Stomach (tissue), 9 donors: ENCODE measurements around the gene EXOC1L. TPM values are rescaled to one million over a fixed set of nuclear protein-coding genes. Genes with fewer than 3 reads are reported as not detected.

Experiments used
- DNase-seq, 2 donors: peaks; one replicate each; pipeline versions ENCODE4 v3.0.0 to v3.0.0-alpha.2; 2013 to 2019
- H3K27ac ChIP-seq, 5 donors: fragments of 200-600 bp in 4 of 5; sonication (generic) in 4 of 5; one replicate each; pipeline ENCODE4 v1.5.1; 2013 to 2019; ENCODE audit warnings: mild to moderate bottlenecking in 1 of 5, moderate library complexity in 1 of 5
- H3K27me3 ChIP-seq, 3 donors: fragments of 200-600 bp; sonication (generic); one replicate each; pipeline ENCODE4 v1.5.1; 2017 to 2019; ENCODE audit warnings: mixed run types in 1 of 3
- H3K36me3 ChIP-seq, 4 donors: fragments of 200-600 bp; sonication (generic); 1 replicate in 3 of 4; 2 replicates in 1 of 4; pipeline ENCODE4 v1.5.1; 2016 to 2019
- H3K4me1 ChIP-seq, 4 donors: fragments of 200-600 bp; sonication (generic); one replicate each; pipeline ENCODE4 v1.5.1; 2016 to 2019
- H3K4me3 ChIP-seq, 4 donors: fragments of 200-600 bp; sonication (generic) in 3 of 4; one replicate each; pipeline ENCODE4 v1.5.1; 2016 to 2019; ENCODE audit warnings: mild to moderate bottlenecking in 1 of 4
- H3K9me3 ChIP-seq, 4 donors: fragments of 200-600 bp; sonication (generic); one replicate each; pipeline ENCODE4 v1.5.1; 2016 to 2019
- CTCF ChIP-seq, 7 experiments: fragments of 450-650 bp in 4 of 7; fragments of 200-600 bp in 3 of 7; sonication (generic) in 3 of 7; IDR thresholded peaks; one replicate each; pipeline ENCODE4 v1.5.1; 2016 to 2019; ENCODE audit warnings: antibody characterized with exemption in 7 of 7, control low read depth in 2 of 7, mild to moderate bottlenecking in 1 of 7
- EP300 ChIP-seq: sonication (generic); formaldehyde crosslinking; IDR thresholded peaks from one replicate; pipeline ENCODE4 v1.6.1; 2017; ENCODE audit warnings: antibody characterized with exemption
- POLR2A ChIP-seq, 4 donors: fragments of 450-650 bp; IDR thresholded peaks; one replicate each; pipeline ENCODE4 v1.6.1; 2016; ENCODE audit warnings: antibody characterized with exemption in 4 of 4, control low read depth in 2 of 4, mild to moderate bottlenecking in 1 of 4, moderate library complexity in 1 of 4
- POLR2AphosphoS5 ChIP-seq, 3 donors: sonication (generic); formaldehyde crosslinking; IDR thresholded peaks; one replicate each; pipeline ENCODE4 v1.6.1; 2016; ENCODE audit warnings: antibody characterized with exemption in 3 of 3
- WGBS, 5 donors: extraction: QIAGEN DNeasy Blood & Tissue Kit in 3 of 5; methylation state at CpG; one replicate each; pipeline versions ENCODE4 v1.1.5 to v1.1.7; 2013 to 2018; 5-methylcytosine and 5-hydroxymethylcytosine counted together
- intact Hi-C: fragments of 100-400 bp; cut with DNase I; formaldehyde crosslinking; loops from one replicate; pipeline ENCODE4 v1.15.1; 2023; ENCODE audit warnings: low total_unique reads
- polyA plus RNA-seq, 3 donors: library from polyadenylated mRNA; stranded (reverse); fragments of 200-250 nt; gene quantifications; one replicate each; pipeline ENCODE4 v1.2.3, GENCODE V29; 2013
- total RNA-seq, 5 donors: library from RNA; depleted of rRNA; stranded (reverse); fragments of >200 nt; gene quantifications; one replicate each; pipeline versions ENCODE4 v1.1.0 to v1.2.3, GENCODE V29; 2014 to 2016
- donor health status: healthy with polysubstance abuse.
- donor health status: Bipolar disorder and iron deficiency.
- donor health status: healthy.

Gene EXOC1L
- total and polyA plus RNA-seq, 8 donors: 2.0 TPM; not detected in 7

DNA sequence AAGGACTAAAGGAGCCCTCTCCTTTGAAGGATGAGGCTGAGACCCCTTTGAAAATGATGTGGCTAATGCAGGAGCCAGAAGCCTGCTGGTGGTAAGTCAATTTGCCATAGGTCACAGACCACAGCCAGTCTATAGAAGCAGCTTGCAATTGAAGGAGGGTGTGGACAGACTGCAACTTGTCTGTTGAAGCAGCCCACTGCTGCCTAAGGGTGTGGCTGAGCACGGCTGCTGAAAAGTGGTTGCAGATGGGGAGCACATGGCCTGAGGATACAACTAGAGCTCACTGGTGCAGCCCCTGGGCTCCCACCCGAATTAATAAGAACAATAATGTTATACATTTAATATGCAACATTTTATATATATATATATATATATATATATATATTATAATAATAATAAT is 11.4 kb upstream of the EXOC1L start:
- H3K9me3 ChIP-seq: no peaks in the 10 kb centered on the region
- H3K4me1 ChIP-seq: no peaks in the 10 kb centered on the region
- WGBS, 5 donors: 39 to 57% (median 43%) methylated on average over 2 of the region's 2 CpGs
- H3K36me3 ChIP-seq: no peaks in the 10 kb centered on the region
- DNase-seq: no peak
- intact Hi-C loops: no loop called here
- H3K4me3 ChIP-seq: no peak overlapping the region
- TF ChIP-seq POLR2AphosphoS5 (IDR thresholded peaks at IDR 0.05): no peak
- TF ChIP-seq POLR2A (IDR thresholded peaks at IDR 0.05): no peak
- no peak overlapping the region for H3K27ac ChIP-seq
- peaks cover 0 to 8% (median 0%) of the 10 kb centered on the region in 3 donors for H3K27me3 ChIP-seq

- Histone ChIP-seq H3K27me3 (peaks cover 0 to 8% (median 0%) of the 10 kb centered on the region in 3 donors), H3K27ac (no peak overlapping the region), H3K4me1 (no peaks in the 10 kb centered on the region), H3K36me3 (no peaks in the 10 kb centered on the region), H3K9me3 (no peaks in the 10 kb centered on the region), H3K4me3 (no peak overlapping the region)
- no peak for DNase-seq
- intact Hi-C loops: no loop called here
- 31 to 52% (median 47%) methylated on average over 5 of the region's 5 CpGs for WGBS, 5 donors
- no peak for TF ChIP-seq CTCF (IDR thresholded peaks at IDR 0.05)
- no peak for TF ChIP-seq POLR2A (IDR thresholded peaks at IDR 0.05)
- TF ChIP-seq POLR2AphosphoS5 (IDR thresholded peaks at IDR 0.05): no peak
Measured at GRCh38 chr4:55808632-55809031, 11.0 kb upstream of the EXOC1L start.

GRCh38 chr4:55817691-55818090 is 1.9 kb upstream of the EXOC1L start:
- intact Hi-C loops: no loop called here
- H3K27me3 ChIP-seq: peaks cover 0 to 9% (median 0%) of the 10 kb centered on the region in 3 donors
- TF ChIP-seq POLR2AphosphoS5 (IDR thresholded peaks at IDR 0.05): no peak
- TF ChIP-seq EP300: no peak
- no peak for TF ChIP-seq POLR2A (IDR thresholded peaks at IDR 0.05)
- no peak for TF ChIP-seq CTCF (IDR thresholded peaks at IDR 0.05)
- H3K4me1 ChIP-seq: peaks cover 0 to 5% (median 0%) of the 10 kb centered on the region in 4 donors
- DNase-seq: no peak
- no peaks in the 10 kb centered on the region for H3K36me3 ChIP-seq
- 93 to 95% (median 93%) methylated on average over 3 of the region's 3 CpGs for WGBS, 5 donors
- H3K27ac ChIP-seq: no peak overlapping the region
- no peaks in the 10 kb centered on the region for H3K9me3 ChIP-seq
- no peak overlapping the region for H3K4me3 ChIP-seq

GRCh38 chr4:55820279-55820678 is 689 bp downstream of the EXOC1L start:
- Histone ChIP-seq H3K4me1 (peaks cover 0 to 5% (median 0%) of the 10 kb centered on the region in 4 donors), H3K4me3 (no peak overlapping the region), H3K36me3 (no peaks in the 10 kb centered on the region), H3K27me3 (peaks cover 0 to 9% (median 0%) of the 10 kb centered on the region in 3 donors), H3K27ac (no peak overlapping the region), H3K9me3 (no peaks in the 10 kb centered on the region)
- 33 to 44% (median 41%) methylated on average over 2 of the region's 2 CpGs for WGBS, 5 donors
- DNase-seq: no peak
- intact Hi-C loops: no loop called here
- TF ChIP-seq EP300 (no peak), POLR2A (IDR thresholded peaks at IDR 0.05) (no peak), POLR2AphosphoS5 (IDR thresholded peaks at IDR 0.05) (no peak), CTCF (IDR thresholded peaks at IDR 0.05) (no peak)

DNA sequence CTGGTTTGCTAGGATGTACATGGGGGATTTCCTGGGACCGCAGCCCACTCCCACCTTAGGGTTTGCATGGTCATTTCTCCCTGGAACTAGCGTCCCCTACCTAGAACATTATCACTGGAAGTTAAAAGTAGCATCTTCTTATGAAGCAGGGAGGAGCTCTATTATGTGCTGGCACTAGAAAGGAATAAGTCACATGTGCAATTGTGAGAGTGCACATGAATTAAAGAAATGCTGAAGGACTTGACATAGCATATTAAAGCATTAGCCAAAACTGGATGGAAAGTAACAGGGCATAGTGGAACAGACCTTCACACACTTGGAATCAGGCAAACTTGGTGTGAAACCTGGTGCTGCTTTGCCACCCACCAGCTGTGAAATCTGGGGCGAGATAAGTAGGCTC is 2.7 kb downstream of the EXOC1L start:
- Histone ChIP-seq H3K27me3 (peaks cover 0 to 9% (median 0%) of the 10 kb centered on the region in 3 donors), H3K36me3 (no peaks in the 10 kb centered on the region), H3K4me1 (peaks cover 0 to 5% (median 0%) of the 10 kb centered on the region in 4 donors), H3K4me3 (no peak overlapping the region), H3K9me3 (no peaks in the 10 kb centered on the region), H3K27ac (no peak overlapping the region)
- intact Hi-C loops: no loop called here
- 82 to 91% (median 83%) methylated on average over 3 of the region's 3 CpGs for WGBS, 5 donors
- DNase-seq: no peak
- no peak for TF ChIP-seq POLR2AphosphoS5 (IDR thresholded peaks at IDR 0.05)
- TF ChIP-seq CTCF (IDR thresholded peaks at IDR 0.05): no peak
- TF ChIP-seq POLR2A (IDR thresholded peaks at IDR 0.05): no peak
- TF ChIP-seq EP300: no peak
